Stomach smooth muscle (tissue), 2 donors: ENCODE measurements around the gene TBL3.

Source experiments
- H3K27ac ChIP-seq: one replicate; pipeline ENCODE4 v1.7.0; 2013; ENCODE audit warnings: mild to moderate bottlenecking, low read length, inconsistent platforms
- H3K27me3 ChIP-seq, 2 donors: one replicate each; pipeline ENCODE4 v1.7.0; 2013; ENCODE audit warnings: low read length in 2 of 2; ENCODE audit not compliant: insufficient read depth in 2 of 2, control insufficient read depth in 1 of 2
- H3K36me3 ChIP-seq, 2 donors: one replicate each; pipeline ENCODE4 v1.7.0; 2013; ENCODE audit warnings: low read length in 2 of 2; ENCODE audit not compliant: control insufficient read depth in 2 of 2, insufficient read depth in 2 of 2
- H3K4me1 ChIP-seq: one replicate; pipeline ENCODE4 v1.7.0; 2013; ENCODE audit warnings: low read length; ENCODE audit not compliant: control insufficient read depth, insufficient read depth
- H3K4me3 ChIP-seq, 2 donors: one replicate each; pipeline ENCODE4 v1.7.0; 2013; ENCODE audit warnings: low read length in 2 of 2
- H3K9ac ChIP-seq, 2 donors: one replicate each; pipeline ENCODE4 v1.7.0; 2013; ENCODE audit warnings: low read length in 2 of 2, mild to moderate bottlenecking in 1 of 2
- H3K9me3 ChIP-seq, 2 donors: one replicate each; pipeline ENCODE4 v1.7.0; 2013; ENCODE audit warnings: low read length in 2 of 2; ENCODE audit not compliant: control insufficient read depth in 2 of 2
- donor health status: healthy.
- donor health status: Pancreatic carcinoma.

TBL3 gene

GRCh38 chr16:2003827-2004641 lies 32.2 kb downstream of the TBL3 start:
- no peak overlapping the region for H3K27ac ChIP-seq
- peaks cover 16 to 26% of the 10 kb centered on the region in 2 donors for H3K36me3 ChIP-seq
- no peaks in the 10 kb centered on the region for H3K27me3 ChIP-seq
- peaks cover 53% of the 10 kb centered on the region for H3K4me1 ChIP-seq
- peak overlapping the region in 1 of 2 donors; percentile 28 for H3K9ac ChIP-seq
- no peaks in the 10 kb centered on the region for H3K9me3 ChIP-seq
- peak overlapping the region in 1 of 2 donors; percentile 35 for H3K4me3 ChIP-seq

GRCh38 chr16:2004795-2005517 lies 33.1 kb downstream of the TBL3 start:
- no peaks in the 10 kb centered on the region for H3K27me3 ChIP-seq
- no peak overlapping the region for H3K27ac ChIP-seq
- H3K4me1 ChIP-seq: peaks cover 57% of the 10 kb centered on the region
- H3K9ac ChIP-seq: no peak overlapping the region
- no peaks in the 10 kb centered on the region for H3K9me3 ChIP-seq
- no peak overlapping the region for H3K4me3 ChIP-seq
- H3K36me3 ChIP-seq: peaks cover 15 to 22% of the 10 kb centered on the region in 2 donors

- Histone ChIP-seq H3K27ac (no peak overlapping the region), H3K27me3 (no peaks in the 10 kb centered on the region), H3K36me3 (peaks cover 13 to 19% of the 10 kb centered on the region in 2 donors), H3K4me1 (peaks cover 64% of the 10 kb centered on the region), H3K9me3 (no peaks in the 10 kb centered on the region), H3K4me3 (no peak overlapping the region), H3K9ac (no peak overlapping the region)
These were observed 33.8 kb downstream of the TBL3 start for GRCh38 chr16:2005646-2006045.

GRCh38 chr16:2006317-2006716 lies 34.5 kb downstream of the TBL3 start:
- H3K4me1 ChIP-seq: peaks cover 64% of the 10 kb centered on the region
- no peaks in the 10 kb centered on the region for H3K27me3 ChIP-seq
- H3K4me3 ChIP-seq: no peak overlapping the region
- H3K9ac ChIP-seq: no peak overlapping the region
- H3K36me3 ChIP-seq: peaks cover 11 to 13% of the 10 kb centered on the region in 2 donors
- no peaks in the 10 kb centered on the region for H3K9me3 ChIP-seq
- H3K27ac ChIP-seq: no peak overlapping the region

- Histone ChIP-seq H3K9me3 (no peaks in the 10 kb centered on the region), H3K36me3 (peaks cover 2 to 3% of the 10 kb centered on the region in 2 donors), H3K4me3 (peak overlapping the region in 1 of 2 donors; percentile 77), H3K27ac (no peak overlapping the region), H3K27me3 (no peaks in the 10 kb centered on the region), H3K4me1 (peaks cover 64% of the 10 kb centered on the region), H3K9ac (peak overlapping the region in 1 of 2 donors; percentile 47)
These were observed 35.4 kb downstream of the TBL3 start for GRCh38 chr16:2007081-2007836.

- no peaks in the 10 kb centered on the region for H3K9me3 ChIP-seq
- H3K27ac ChIP-seq: no peak overlapping the region
- H3K9ac ChIP-seq: peak overlapping the region; percentile 84 to 88
- H3K4me1 ChIP-seq: peaks cover 64% of the 10 kb centered on the region
- peak overlapping the region in 1 of 2 donors; percentile 77 for H3K4me3 ChIP-seq
- no peaks in the 10 kb centered on the region for H3K27me3 ChIP-seq
- H3K36me3 ChIP-seq: no peaks in the 10 kb centered on the region
These were observed 36.2 kb downstream of the TBL3 start for GRCh38 chr16:2008009-2008526.

GRCh38 chr16:2008631-2009163 lies 36.8 kb downstream of the TBL3 start:
- no peaks in the 10 kb centered on the region for H3K9me3 ChIP-seq
- H3K27me3 ChIP-seq: no peaks in the 10 kb centered on the region
- H3K4me1 ChIP-seq: peaks cover 59% of the 10 kb centered on the region

GRCh38 chr16:2009164-2009711 lies 37.4 kb downstream of the TBL3 start:
- Histone ChIP-seq H3K27ac (peak overlapping the region; percentile 31), H3K9ac (peak overlapping the region; percentile 84 to 88), H3K4me3 (peak overlapping the region; percentile 77 to 87), H3K36me3 (no peaks in the 10 kb centered on the region), H3K27me3 (no peaks in the 10 kb centered on the region), H3K9me3 (no peaks in the 10 kb centered on the region), H3K4me1 (peaks cover 54% of the 10 kb centered on the region)

More at GRCh38 chr16:2008631-2009163, 36.8 kb downstream of the TBL3 start:
- peak overlapping the region; percentile 84 to 88 for H3K9ac ChIP-seq
- peak overlapping the region; percentile 77 to 87 for H3K4me3 ChIP-seq
- H3K27ac ChIP-seq: no peak overlapping the region
- no peaks in the 10 kb centered on the region for H3K36me3 ChIP-seq

- H3K27me3 ChIP-seq: no peaks in the 10 kb centered on the region
- H3K9me3 ChIP-seq: no peaks in the 10 kb centered on the region
- peak within 1 kb of the TSS; percentile 81 for H3K27ac ChIP-seq
- H3K4me3 ChIP-seq: peak within 1 kb of the TSS; percentile 77 to 87
- H3K36me3 ChIP-seq: no peaks in the 10 kb centered on the region
- peaks cover 47% of the 10 kb centered on the region for H3K4me1 ChIP-seq
- H3K9ac ChIP-seq: peak within 1 kb of the TSS; percentile 88
These were observed 38.1 kb downstream of the TBL3 start, which contains the start of gene ZNF598 for GRCh38 chr16:2009791-2010510. Gene ZNF598, minus strand, starts transcription at chr16:2009821.
